H9 (cell line): ENCODE data around the gene ELFN1. TPM values are rescaled to one million over a fixed set of nuclear protein-coding genes. Genes with fewer than 3 reads are reported as not detected.

Experiments
- DNase-seq: peaks from one replicate; pipeline ENCODE4 v3.0.0-alpha.2; 2017
- H2AFZ ChIP-seq: one replicate; pipeline ENCODE4 v1.6.1; 2013; ENCODE audit warnings: mild to moderate bottlenecking, low read length, control low read depth, moderate library complexity
- H2AK5ac ChIP-seq: 2 replicates; pipeline ENCODE4 v1.6.1; 2013; ENCODE audit warnings: low read length, control low read depth, mixed read lengths; ENCODE audit not compliant: insufficient read length
- H2BK120ac ChIP-seq: one replicate; pipeline ENCODE4 v1.6.1; 2013; ENCODE audit warnings: low read depth, mild to moderate bottlenecking, low read length, control low read depth, inconsistent platforms; ENCODE audit not compliant: poor library complexity, severe bottlenecking
- H2BK12ac ChIP-seq: 2 replicates; pipeline ENCODE4 v1.6.1; 2013; ENCODE audit warnings: low read length, control low read depth, mixed read lengths, low read depth; ENCODE audit not compliant: insufficient read length
- H2BK15ac ChIP-seq: 2 replicates; pipeline ENCODE4 v1.6.1; 2013; ENCODE audit warnings: low read depth, low read length, control low read depth
- H2BK20ac ChIP-seq: one replicate; pipeline ENCODE4 v1.6.1; 2013; ENCODE audit warnings: low read depth, mild to moderate bottlenecking, low read length, control low read depth, inconsistent platforms; ENCODE audit not compliant: poor library complexity, severe bottlenecking
- H2BK5ac ChIP-seq: 2 replicates; pipeline ENCODE4 v1.6.1; 2013; ENCODE audit warnings: low read length, control low read depth, mixed read lengths; ENCODE audit not compliant: insufficient read length
- H3K14ac ChIP-seq: 2 replicates; pipeline ENCODE4 v1.6.1; 2013; ENCODE audit warnings: low read length, control low read depth; ENCODE audit not compliant: insufficient read depth
- H3K18ac ChIP-seq: 2 replicates; pipeline ENCODE4 v1.6.1; 2013; ENCODE audit warnings: low read depth, mild to moderate bottlenecking, mixed read lengths, low read length, control low read depth; ENCODE audit not compliant: insufficient read length
- H3K23ac ChIP-seq: 2 replicates; pipeline ENCODE4 v1.6.1; 2013; ENCODE audit warnings: low read length, control low read depth, mixed read lengths, low read depth; ENCODE audit not compliant: insufficient read length
- H3K23me2 ChIP-seq: 2 replicates; pipeline ENCODE4 v1.6.1; 2013; ENCODE audit warnings: low read depth, mild to moderate bottlenecking, mixed read lengths, low read length, control low read depth; ENCODE audit not compliant: insufficient read length, poor library complexity, severe bottlenecking
- H3K27ac ChIP-seq: 2 replicates; pipeline ENCODE4 v1.5.1; 2013; ENCODE audit warnings: low read length, control low read depth, mixed read lengths, low read depth; ENCODE audit not compliant: insufficient read length
- H3K27me3 ChIP-seq: 2 replicates; pipeline ENCODE4 v1.6.1; 2013; ENCODE audit warnings: low read length, control low read depth, inconsistent platforms; ENCODE audit not compliant: insufficient read depth
- H3K4ac ChIP-seq: 2 replicates; pipeline ENCODE4 v1.6.1; 2013; ENCODE audit warnings: low read depth, mild to moderate bottlenecking, control low read depth, inconsistent platforms, low read length, moderate library complexity
- H3K4me1 ChIP-seq: 2 replicates; pipeline ENCODE4 v1.6.1; 2013; ENCODE audit warnings: low read length, control low read depth, inconsistent platforms; ENCODE audit not compliant: insufficient read depth
- H3K4me2 ChIP-seq: 2 replicates; pipeline ENCODE4 v1.6.1; 2013; ENCODE audit warnings: low read length, control low read depth, mixed read lengths; ENCODE audit not compliant: insufficient read length, insufficient read depth
- H3K56ac ChIP-seq: 2 replicates; pipeline ENCODE4 v1.6.1; 2013; ENCODE audit warnings: low read depth, mild to moderate bottlenecking, mixed read lengths, low read length, control low read depth; ENCODE audit not compliant: insufficient read length
- H3K79me1 ChIP-seq: 2 replicates; pipeline ENCODE4 v1.6.1; 2013; ENCODE audit warnings: low read depth, mild to moderate bottlenecking, moderate library complexity, low read length, control low read depth, inconsistent platforms; ENCODE audit not compliant: insufficient read depth, poor library complexity, severe bottlenecking
- H3K79me2 ChIP-seq: 2 replicates; pipeline ENCODE4 v1.6.1; 2013; ENCODE audit warnings: low read length, control low read depth, inconsistent platforms; ENCODE audit not compliant: insufficient read depth
- H3K9ac ChIP-seq: 2 replicates; pipeline ENCODE4 v1.6.1; 2013; ENCODE audit warnings: low read length, control low read depth, mixed read lengths; ENCODE audit not compliant: insufficient read length; ENCODE audit errors: extremely low read depth
- H3K9me3 ChIP-seq: one replicate; pipeline ENCODE4 v1.6.1; 2013; ENCODE audit warnings: low read depth, low read length, inconsistent platforms; ENCODE audit not compliant: control insufficient read depth
- H3T11ph ChIP-seq: one replicate; pipeline ENCODE4 v1.6.1; 2013; ENCODE audit warnings: mild to moderate bottlenecking, low read length, control low read depth, inconsistent platforms
- H4K20me1 ChIP-seq: one replicate; pipeline ENCODE4 v1.6.1; 2013; ENCODE audit not compliant: control insufficient read depth, insufficient read length, insufficient read depth
- H4K5ac ChIP-seq: 2 replicates; pipeline ENCODE4 v1.6.1; 2013; ENCODE audit warnings: low read depth, mild to moderate bottlenecking, mixed read lengths, low read length, control low read depth; ENCODE audit not compliant: insufficient read length
- H4K8ac ChIP-seq: replicated peaks from 2 replicates; pipeline ENCODE4 v1.6.1; 2013; ENCODE audit warnings: low read length, control low read depth, mixed read lengths, low read depth; ENCODE audit not compliant: insufficient read length
- H4K91ac ChIP-seq: 2 replicates; pipeline ENCODE4 v1.6.1; 2013; ENCODE audit warnings: low read depth, mild to moderate bottlenecking, moderate library complexity, mixed read lengths, low read length, control low read depth; ENCODE audit not compliant: insufficient read length
- H3K27ac Mint-ChIP-seq, 3 experiments: 2 replicates in 2 of 3; 3 replicates in 1 of 3; pipeline ENCODE4 v1.8.0; 2020 to 2021; ENCODE audit warnings: mixed read lengths in 3 of 3, mild to moderate bottlenecking in 1 of 3, moderate library complexity in 1 of 3
- H3K27me3 Mint-ChIP-seq: 2 replicates; pipeline ENCODE4 v1.8.0; 2021; ENCODE audit warnings: low read depth, mild to moderate bottlenecking, moderate library complexity, mixed read lengths
- H3K36me3 Mint-ChIP-seq, 3 experiments: 2 replicates in 2 of 3; 3 replicates in 1 of 3; pipeline ENCODE4 v1.8.0; 2020 to 2021; ENCODE audit warnings: low read depth in 3 of 3, mixed read lengths in 3 of 3; ENCODE audit not compliant: insufficient read depth in 1 of 3
- H3K4me1 Mint-ChIP-seq, 2 experiments: 2 replicates each; pipeline ENCODE4 v1.8.0; 2020; ENCODE audit warnings: mixed read lengths in 2 of 2
- H3K4me3 Mint-ChIP-seq, 2 experiments: 2 replicates in 1 of 2; 3 replicates in 1 of 2; pipeline ENCODE4 v1.8.0; 2020 to 2021; ENCODE audit warnings: mild to moderate bottlenecking in 2 of 2, mixed read lengths in 2 of 2, moderate library complexity in 1 of 2
- H3K9me3 Mint-ChIP-seq, 2 experiments: 2 replicates in 1 of 2; 3 replicates in 1 of 2; pipeline ENCODE4 v1.8.0; 2020; ENCODE audit warnings: mild to moderate bottlenecking in 2 of 2, mixed read lengths in 2 of 2, moderate library complexity in 1 of 2
- WGBS: extraction: QIAGEN DNeasy Blood & Tissue Kit; methylation state at CpG from one replicate; pipeline ENCODE4 v1.1.7; 2013; ENCODE audit warnings: missing lambda C conversion rate, low lambda C conversion rate, mixed read lengths; ENCODE audit not compliant: insufficient read length; ENCODE audit errors: extremely low coverage; 5-methylcytosine and 5-hydroxymethylcytosine counted together
- total RNA-seq: library from RNA; stranded (reverse); gene quantifications from 2 replicates; pipeline ENCODE4 v1.2.1, GENCODE V29; 2021
- TF ChIP-seq, protein P1 (sequence below): fragments of 200-600 bp; sonication (generic); conservative IDR thresholded peaks from 3 replicates; pipeline ENCODE4 v1.8.0; 2021; ENCODE audit warnings: antibody characterized with exemption, mild to moderate bottlenecking

Gene ELFN1
- total RNA-seq, 1 experiment from 2014 or later, result 3.7 TPM

DNA sequence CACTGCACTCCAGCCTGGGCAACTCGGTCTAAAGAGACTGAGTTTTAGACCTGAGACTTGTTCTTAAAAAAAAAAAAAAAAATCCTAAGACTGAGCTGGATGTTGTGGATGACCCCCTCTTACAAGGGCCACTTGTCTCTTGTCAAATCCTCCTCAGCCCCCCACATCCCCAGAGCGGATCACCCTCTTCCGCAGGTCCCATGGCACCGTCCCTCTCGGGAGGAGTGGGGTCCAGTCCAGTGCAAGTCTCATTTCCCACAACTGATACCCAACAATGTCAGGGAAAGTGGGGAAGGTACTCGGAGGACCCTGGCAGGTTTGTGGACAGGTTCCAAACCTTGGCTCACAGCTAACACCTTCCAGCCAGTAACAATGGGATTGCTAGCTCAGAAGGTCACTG, 100.3 kb downstream of the ELFN1 start:
- Histone ChIP-seq H3K79me1 (no peaks in the 10 kb centered on the region), H4K20me1 (no peaks in the 10 kb centered on the region), H4K91ac (no peak overlapping the region), H2BK20ac (no peak overlapping the region), H4K8ac (no peak overlapping the region), H3K4ac (no peak overlapping the region), H2AK5ac (no peak overlapping the region), H2BK12ac (no peak overlapping the region), H3K27me3 (no peaks in the 10 kb centered on the region), H3K9ac (no peak overlapping the region), H3K9me3 (no peaks in the 10 kb centered on the region), H2BK15ac (no peak overlapping the region), H2BK5ac (no peak overlapping the region), H4K5ac (no peak overlapping the region), H3K23ac (no peak overlapping the region), H3K23me2 (no peaks in the 10 kb centered on the region), H3K4me1 (no peaks in the 10 kb centered on the region), H3K18ac (no peak overlapping the region), H3K27ac (no peak overlapping the region), H2AFZ (no peak overlapping the region), H3T11ph (no peak overlapping the region), H3K56ac (no peak overlapping the region), H2BK120ac (no peak overlapping the region), H3K4me2 (no peak overlapping the region), H3K79me2 (no peaks in the 10 kb centered on the region), H3K14ac (no peak overlapping the region)
- no CpG with 5 or more reads among the region's 6 CpGs for WGBS
- H3K4me1 Mint-ChIP-seq, result peaks cover 2 to 3% of the 10 kb centered on the region in 2 experiments; a peak in 3 of 4 replicates
- H3K27me3 Mint-ChIP-seq, result peaks cover 7% of the 10 kb centered on the region
- H3K9me3 Mint-ChIP-seq, result no peaks in the 10 kb centered on the region
- no peaks in the 10 kb centered on the region for H3K36me3 Mint-ChIP-seq
- no peak overlapping the region for H3K27ac Mint-ChIP-seq
- TF ChIP-seq, protein P1, sequence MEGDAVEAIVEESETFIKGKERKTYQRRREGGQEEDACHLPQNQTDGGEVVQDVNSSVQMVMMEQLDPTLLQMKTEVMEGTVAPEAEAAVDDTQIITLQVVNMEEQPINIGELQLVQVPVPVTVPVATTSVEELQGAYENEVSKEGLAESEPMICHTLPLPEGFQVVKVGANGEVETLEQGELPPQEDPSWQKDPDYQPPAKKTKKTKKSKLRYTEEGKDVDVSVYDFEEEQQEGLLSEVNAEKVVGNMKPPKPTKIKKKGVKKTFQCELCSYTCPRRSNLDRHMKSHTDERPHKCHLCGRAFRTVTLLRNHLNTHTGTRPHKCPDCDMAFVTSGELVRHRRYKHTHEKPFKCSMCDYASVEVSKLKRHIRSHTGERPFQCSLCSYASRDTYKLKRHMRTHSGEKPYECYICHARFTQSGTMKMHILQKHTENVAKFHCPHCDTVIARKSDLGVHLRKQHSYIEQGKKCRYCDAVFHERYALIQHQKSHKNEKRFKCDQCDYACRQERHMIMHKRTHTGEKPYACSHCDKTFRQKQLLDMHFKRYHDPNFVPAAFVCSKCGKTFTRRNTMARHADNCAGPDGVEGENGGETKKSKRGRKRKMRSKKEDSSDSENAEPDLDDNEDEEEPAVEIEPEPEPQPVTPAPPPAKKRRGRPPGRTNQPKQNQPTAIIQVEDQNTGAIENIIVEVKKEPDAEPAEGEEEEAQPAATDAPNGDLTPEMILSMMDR, result no peak
- H3K4me3 Mint-ChIP-seq, result no peak overlapping the region
- DNase-seq, result no peak
